ENCODE measurements around the gene MS4A10.

GRCh38 chr11:60774726-60775125 is 10.4 kb upstream of the MS4A10 start:
- TF ChIP-seq EZH2 (IDR thresholded peaks at IDR 0.05; ENCODE audit: low read depth, unreplicated experiment) (no peak), CTCF (conservative IDR thresholded peaks at IDR 0.05; ENCODE audit: low read depth in 2 of 2) (no peak), REST (IDR thresholded peaks at IDR 0.05; ENCODE audit: unreplicated experiment) (no peak), POLR2AphosphoS5 (IDR thresholded peaks at IDR 0.05; ENCODE audit: low read depth) (no peak)

All from GM23338 (cell line).